Activated CD4-positive, alpha-beta memory T cell treated with anti-CD3 and anti-CD28 coated beads, Interleukin-2, amount 10 ng/mL, durations not matched to agents 7 days and 5 days (primary cell): Measurements from ENCODE around the gene LANCL2. TPM values are rescaled to one million over a fixed set of nuclear protein-coding genes. Genes with fewer than 3 reads are reported as not detected.

Experiments
- CTCF ChIA-PET: fragments of 350-600 bp; sonication (Branson Sonifier 250); formaldehyde crosslinking; loops from one replicate; lab custom pipeline; 2021; ENCODE audit warnings: antibody characterized with exemption, inconsistent platforms; lab: Charles Lee
- POLR2A ChIA-PET: fragments of 350-600 bp; sonication (Branson Sonifier 250); formaldehyde crosslinking; loops from one replicate; lab custom pipeline; 2021; ENCODE audit warnings: antibody characterized with exemption; lab: Charles Lee
- DNase-seq: peaks from one replicate; pipeline ENCODE4 v3.0.0-alpha.2; 2020
- H3K27ac Mint-ChIP-seq: one replicate; pipeline ENCODE4 v1.8.0; 2021; ENCODE audit warnings: mild to moderate bottlenecking, mixed read lengths
- H3K27me3 Mint-ChIP-seq: one replicate; pipeline ENCODE4 v1.8.0; 2021; ENCODE audit warnings: mixed read lengths
- H3K36me3 Mint-ChIP-seq: one replicate; pipeline ENCODE4 v1.8.0; 2021; ENCODE audit warnings: low read depth, mixed read lengths
- H3K4me1 Mint-ChIP-seq: one replicate; pipeline ENCODE4 v1.8.0; 2021; ENCODE audit warnings: mixed read lengths
- H3K4me3 Mint-ChIP-seq: one replicate; pipeline ENCODE4 v1.8.0; 2021; ENCODE audit warnings: mild to moderate bottlenecking, mixed read lengths
- H3K9me3 Mint-ChIP-seq: one replicate; pipeline ENCODE4 v1.8.0; 2021; ENCODE audit warnings: mixed read lengths
- total RNA-seq, 2 experiments: library from RNA; stranded (reverse); gene quantifications; one replicate each; pipeline ENCODE4 v1.2.3, GENCODE V29; 2021

Gene LANCL2
- total RNA-seq, 2 experiments from 2014 or later, result 6.4 TPM

GRCh38 chr7:55437375-55437774 is 72.2 kb downstream of the LANCL2 start:
- H3K36me3 Mint-ChIP-seq, result no peaks in the 10 kb centered on the region
- H3K4me3 Mint-ChIP-seq, result no peak overlapping the region
- no peaks in the 10 kb centered on the region for H3K9me3 Mint-ChIP-seq
- POLR2A ChIA-PET, result no interaction called here
- CTCF ChIA-PET, result no interaction called here
- H3K27me3 Mint-ChIP-seq, result no peaks in the 10 kb centered on the region
- no peaks in the 10 kb centered on the region for H3K4me1 Mint-ChIP-seq
- H3K27ac Mint-ChIP-seq, result no peak overlapping the region
- no peak for DNase-seq

- POLR2A ChIA-PET, result no interaction called here
- Mint-ChIP-seq H3K36me3 (no peaks in the 10 kb centered on the region), H3K9me3 (no peaks in the 10 kb centered on the region), H3K27me3 (no peaks in the 10 kb centered on the region), H3K4me1 (no peaks in the 10 kb centered on the region), H3K4me3 (no peak overlapping the region), H3K27ac (no peak overlapping the region)
- CTCF ChIA-PET, result no interaction called here
- no peak for DNase-seq
These were observed 73.1 kb downstream of the LANCL2 start for GRCh38 chr7:55438085-55438756.

GRCh38 chr7:55438757-55439525 is 73.8 kb downstream of the LANCL2 start:
- Mint-ChIP-seq H3K9me3 (no peaks in the 10 kb centered on the region), H3K27me3 (no peaks in the 10 kb centered on the region), H3K4me3 (no peak overlapping the region), H3K36me3 (no peaks in the 10 kb centered on the region), H3K4me1 (no peaks in the 10 kb centered on the region), H3K27ac (no peak overlapping the region)
- ChIA-PET POLR2A (no interaction called here), CTCF (no interaction called here)
- DNase-seq, result no peak

- no peak for DNase-seq
- no peaks in the 10 kb centered on the region for H3K4me1 Mint-ChIP-seq
- no peak overlapping the region for H3K4me3 Mint-ChIP-seq
- CTCF ChIA-PET, result no interaction called here
- no peaks in the 10 kb centered on the region for H3K36me3 Mint-ChIP-seq
- no peaks in the 10 kb centered on the region for H3K9me3 Mint-ChIP-seq
- POLR2A ChIA-PET, result interaction anchor here (0.9 kb wide), 1 partner anchor 21 kb away, joined by 3 read pairs; no protein-coding TSS in a partner anchor
- no peak overlapping the region for H3K27ac Mint-ChIP-seq
- H3K27me3 Mint-ChIP-seq, result no peaks in the 10 kb centered on the region
These were observed 74.5 kb downstream of the LANCL2 start for GRCh38 chr7:55439627-55440026.

- ChIA-PET POLR2A (interaction anchor here (0.9 kb wide), 1 partner anchor 20 kb away, joined by 3 read pairs; no protein-coding TSS in a partner anchor), CTCF (no interaction called here)
- H3K9me3 Mint-ChIP-seq, result peaks cover under 1% of the 10 kb centered on the region
- no peak overlapping the region for H3K27ac Mint-ChIP-seq
- H3K36me3 Mint-ChIP-seq, result no peaks in the 10 kb centered on the region
- DNase-seq, result no peak
- no peaks in the 10 kb centered on the region for H3K4me1 Mint-ChIP-seq
- H3K27me3 Mint-ChIP-seq, result no peaks in the 10 kb centered on the region
- no peak overlapping the region for H3K4me3 Mint-ChIP-seq
These were observed 75.0 kb downstream of the LANCL2 start for GRCh38 chr7:55440040-55440690.

GRCh38 chr7:55441002-55441401 is 75.9 kb downstream of the LANCL2 start:
- Mint-ChIP-seq H3K27ac (no peak overlapping the region), H3K36me3 (no peaks in the 10 kb centered on the region), H3K9me3 (peaks cover 4% of the 10 kb centered on the region), H3K4me3 (no peak overlapping the region), H3K27me3 (no peaks in the 10 kb centered on the region), H3K4me1 (no peaks in the 10 kb centered on the region)
- CTCF ChIA-PET, result no interaction called here
- POLR2A ChIA-PET, result no interaction called here
- no peak for DNase-seq

GRCh38 chr7:55441774-55442522 is 76.8 kb downstream of the LANCL2 start:
- Mint-ChIP-seq H3K4me3 (no peak overlapping the region), H3K4me1 (no peaks in the 10 kb centered on the region), H3K9me3 (peaks cover 6% of the 10 kb centered on the region), H3K27me3 (no peaks in the 10 kb centered on the region), H3K27ac (no peak overlapping the region), H3K36me3 (no peaks in the 10 kb centered on the region)
- no peak for DNase-seq
- ChIA-PET POLR2A (no interaction called here), CTCF (no interaction called here)

- no peak overlapping the region for H3K27ac Mint-ChIP-seq
- no peak for DNase-seq
- ChIA-PET CTCF (interaction anchor here (1.4 kb wide), 1 partner anchor 29 kb away, joined by 5 read pairs; no protein-coding TSS in a partner anchor), POLR2A (no interaction called here)
- no peaks in the 10 kb centered on the region for H3K4me1 Mint-ChIP-seq
- no peaks in the 10 kb centered on the region for H3K27me3 Mint-ChIP-seq
- H3K36me3 Mint-ChIP-seq, result no peaks in the 10 kb centered on the region
- H3K9me3 Mint-ChIP-seq, result peaks cover 6% of the 10 kb centered on the region
- H3K4me3 Mint-ChIP-seq, result no peak overlapping the region
These were observed 79.6 kb downstream of the LANCL2 start for GRCh38 chr7:55444786-55445185.

- no peaks in the 10 kb centered on the region for H3K27me3 Mint-ChIP-seq
- H3K36me3 Mint-ChIP-seq, result peaks cover 3% of the 10 kb centered on the region
- ChIA-PET POLR2A (no interaction called here), CTCF (no interaction called here)
- peaks cover 3% of the 10 kb centered on the region for H3K4me1 Mint-ChIP-seq
- H3K4me3 Mint-ChIP-seq, result no peak overlapping the region
- DNase-seq, result no peak
- peaks cover 6% of the 10 kb centered on the region for H3K9me3 Mint-ChIP-seq
- no peak overlapping the region for H3K27ac Mint-ChIP-seq
These were observed 83.4 kb downstream of the LANCL2 start for GRCh38 chr7:55448526-55448925.

- H3K4me1 Mint-ChIP-seq, result peaks cover 3% of the 10 kb centered on the region
- H3K9me3 Mint-ChIP-seq, result peaks cover 6% of the 10 kb centered on the region
- no peak for DNase-seq
- ChIA-PET POLR2A (no interaction called here), CTCF (no interaction called here)
- peaks cover 6% of the 10 kb centered on the region for H3K36me3 Mint-ChIP-seq
- no peak overlapping the region for H3K27ac Mint-ChIP-seq
- no peak overlapping the region for H3K4me3 Mint-ChIP-seq
- no peaks in the 10 kb centered on the region for H3K27me3 Mint-ChIP-seq
These were observed 84.3 kb downstream of the LANCL2 start for GRCh38 chr7:55449205-55449991.

GRCh38 chr7:55449992-55450535 is 84.9 kb downstream of the LANCL2 start:
- H3K27me3 Mint-ChIP-seq, result no peaks in the 10 kb centered on the region
- peaks cover 5% of the 10 kb centered on the region for H3K4me1 Mint-ChIP-seq
- H3K4me3 Mint-ChIP-seq, result no peak overlapping the region
- H3K9me3 Mint-ChIP-seq, result peaks cover 11% of the 10 kb centered on the region
- peaks cover 13% of the 10 kb centered on the region for H3K36me3 Mint-ChIP-seq
- no peak for DNase-seq
- ChIA-PET CTCF (no interaction called here), POLR2A (no interaction called here)
- no peak overlapping the region for H3K27ac Mint-ChIP-seq

- DNase-seq, result no peak
- H3K4me3 Mint-ChIP-seq, result no peak overlapping the region
- no peaks in the 10 kb centered on the region for H3K27me3 Mint-ChIP-seq
- ChIA-PET CTCF (no interaction called here), POLR2A (no interaction called here)
- H3K27ac Mint-ChIP-seq, result no peak overlapping the region
- peaks cover 19% of the 10 kb centered on the region for H3K9me3 Mint-ChIP-seq
- peaks cover 19% of the 10 kb centered on the region for H3K36me3 Mint-ChIP-seq
- H3K4me1 Mint-ChIP-seq, result peaks cover 5% of the 10 kb centered on the region
These were observed 87.8 kb downstream of the LANCL2 start for GRCh38 chr7:55452971-55453370.
